Non-pigmented ciliary epithelial cell (primary cell): ENCODE data around the gene IFNAR2.
A peak's percentile ranks its signal among the peaks of the same experiment; 100 is the strongest.
"Not testable (repeated sequence)": the region's sequence is repeated elsewhere in the genome, so short reads cannot be mapped to it uniquely, and the experiment has no call there.

ENCODE experiments used
- DNase-seq: peaks from one replicate; pipeline ENCODE4 v3.0.0-alpha.2; 2010; ENCODE audit warnings: low read depth

IFNAR2 gene

DNA sequence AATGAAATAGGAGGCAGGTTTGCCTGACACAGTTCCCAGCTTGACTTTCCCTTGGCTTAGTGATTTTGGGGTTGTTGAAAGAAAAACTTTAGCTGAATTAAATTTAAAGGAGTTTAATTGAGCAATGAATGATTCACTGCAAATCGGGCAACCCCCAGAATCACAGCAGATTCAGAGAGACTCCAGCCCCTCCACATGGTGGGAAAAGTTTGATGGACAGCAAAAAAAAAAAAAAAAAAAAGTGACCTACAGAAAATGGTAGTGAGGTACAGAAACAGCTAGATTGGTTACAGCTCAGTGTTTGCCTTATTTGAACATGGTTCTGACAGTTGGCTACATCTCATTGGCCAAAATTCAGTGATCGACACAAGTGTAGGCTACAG, 12.6 kb upstream of the IFNAR2 start:
- DNase-seq: no peak

DNA sequence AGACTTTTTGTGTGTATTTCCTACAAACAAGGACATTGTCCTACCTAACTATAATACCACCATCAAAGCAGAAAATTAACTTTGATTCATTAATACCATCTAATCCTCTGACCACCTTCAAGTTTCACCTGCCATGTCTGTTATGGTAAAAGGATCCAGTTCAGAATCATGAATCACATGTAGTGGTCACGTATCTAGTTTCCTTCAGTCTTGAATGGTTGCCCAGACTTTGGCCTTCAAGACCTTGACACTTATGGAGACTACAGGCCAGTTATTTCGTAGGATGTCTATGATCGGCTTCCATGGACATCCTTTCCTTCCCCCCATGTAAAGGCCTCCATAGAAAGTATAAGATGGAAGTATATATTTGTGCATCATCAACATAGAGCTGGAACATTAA, 10.4 kb upstream of the IFNAR2 start:
- no peak for DNase-seq

DNA sequence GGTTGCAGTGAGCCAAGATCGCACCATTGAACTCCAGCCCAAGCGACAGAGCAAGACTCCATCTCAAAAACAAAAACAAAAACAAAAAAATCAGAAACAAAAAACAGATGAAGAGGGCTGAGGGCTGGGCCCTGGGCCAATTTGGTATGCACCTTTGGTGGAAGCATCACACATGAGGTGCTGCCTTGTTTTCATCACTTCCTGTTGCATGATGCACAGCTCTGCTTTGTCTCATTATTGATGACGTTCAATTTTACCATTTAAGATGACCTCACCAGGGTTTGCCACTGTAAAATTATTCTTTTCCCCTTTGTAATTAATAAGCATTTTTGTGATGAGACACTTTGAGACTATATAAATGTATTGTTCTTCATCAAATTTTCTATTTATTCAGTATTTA, 9.8 kb upstream of the IFNAR2 start:
- DNase-seq: no peak

DNA sequence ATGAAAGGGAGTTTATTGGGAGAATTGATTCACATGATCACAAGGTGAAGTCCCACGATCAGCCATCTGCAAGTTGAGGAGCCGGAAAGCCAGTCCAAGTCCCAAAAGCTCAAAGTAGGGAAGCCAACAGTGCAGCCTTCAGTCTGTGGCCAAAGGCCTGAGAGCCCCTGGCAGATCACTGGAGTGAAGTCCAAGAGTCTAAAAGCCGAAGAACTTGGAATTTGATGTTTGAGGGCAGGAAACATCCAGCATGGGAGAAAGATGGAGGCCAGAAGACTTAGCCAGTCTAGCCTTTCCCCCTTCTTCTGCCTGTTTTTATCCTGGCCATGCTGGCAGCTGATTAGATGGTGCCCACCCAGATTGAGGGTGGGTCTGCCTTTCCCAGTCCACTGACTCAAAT, 4.4 kb upstream of the IFNAR2 start:
- DNase-seq: not testable (repeated sequence)

DNA sequence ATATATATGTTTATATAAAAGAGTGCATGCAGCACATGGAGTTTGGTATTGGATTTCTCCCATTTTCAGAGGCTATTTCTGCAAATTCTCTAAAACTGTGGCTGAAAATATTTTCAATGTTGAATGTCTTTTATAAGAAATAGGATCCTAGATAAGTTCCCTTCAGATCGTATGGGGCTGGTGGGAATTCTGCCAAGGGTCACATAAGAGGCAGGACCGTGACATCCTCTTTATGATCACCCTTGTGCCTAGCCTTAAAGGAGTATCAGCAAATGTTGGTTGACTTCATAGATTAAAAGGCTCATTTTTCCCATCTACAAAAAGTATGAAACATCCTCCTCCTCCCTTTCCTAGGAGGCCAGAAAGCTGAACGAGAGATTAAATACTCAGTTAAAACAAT, 1.3 kb upstream of the IFNAR2 start:
- no peak for DNase-seq

DNA sequence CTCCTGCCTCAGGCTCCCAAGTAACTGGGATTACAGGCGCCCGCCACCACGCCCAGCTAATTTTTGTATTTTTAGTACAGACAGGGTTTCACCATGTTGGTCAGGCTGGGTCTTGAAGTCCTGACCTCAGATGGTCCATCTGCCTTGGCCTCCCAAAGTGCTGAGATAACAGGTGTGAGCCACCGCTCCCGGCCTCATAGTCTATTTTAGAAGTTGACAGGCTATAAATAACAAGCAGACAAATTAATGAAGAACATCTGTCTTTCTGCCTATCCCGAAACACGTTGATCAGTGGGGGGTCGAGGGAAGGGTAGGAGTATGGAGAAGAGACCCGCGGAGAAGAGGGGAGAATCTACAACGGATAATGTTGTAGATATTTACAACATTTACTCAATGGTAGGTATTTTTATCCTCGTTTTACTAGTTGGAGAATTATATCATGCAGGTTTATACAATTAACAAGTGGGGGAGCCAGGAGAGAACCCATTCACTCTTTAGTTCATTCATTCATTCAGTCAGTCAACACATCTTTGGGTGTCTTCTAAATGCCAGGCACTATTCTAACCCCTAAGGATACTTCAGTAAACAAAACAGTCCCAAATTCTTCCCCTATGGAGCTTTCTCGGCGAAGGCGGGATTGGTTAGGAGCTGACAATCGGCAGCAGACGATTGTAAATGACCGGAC, 497 bp upstream of the IFNAR2 start:
- no peak for DNase-seq

DNA sequence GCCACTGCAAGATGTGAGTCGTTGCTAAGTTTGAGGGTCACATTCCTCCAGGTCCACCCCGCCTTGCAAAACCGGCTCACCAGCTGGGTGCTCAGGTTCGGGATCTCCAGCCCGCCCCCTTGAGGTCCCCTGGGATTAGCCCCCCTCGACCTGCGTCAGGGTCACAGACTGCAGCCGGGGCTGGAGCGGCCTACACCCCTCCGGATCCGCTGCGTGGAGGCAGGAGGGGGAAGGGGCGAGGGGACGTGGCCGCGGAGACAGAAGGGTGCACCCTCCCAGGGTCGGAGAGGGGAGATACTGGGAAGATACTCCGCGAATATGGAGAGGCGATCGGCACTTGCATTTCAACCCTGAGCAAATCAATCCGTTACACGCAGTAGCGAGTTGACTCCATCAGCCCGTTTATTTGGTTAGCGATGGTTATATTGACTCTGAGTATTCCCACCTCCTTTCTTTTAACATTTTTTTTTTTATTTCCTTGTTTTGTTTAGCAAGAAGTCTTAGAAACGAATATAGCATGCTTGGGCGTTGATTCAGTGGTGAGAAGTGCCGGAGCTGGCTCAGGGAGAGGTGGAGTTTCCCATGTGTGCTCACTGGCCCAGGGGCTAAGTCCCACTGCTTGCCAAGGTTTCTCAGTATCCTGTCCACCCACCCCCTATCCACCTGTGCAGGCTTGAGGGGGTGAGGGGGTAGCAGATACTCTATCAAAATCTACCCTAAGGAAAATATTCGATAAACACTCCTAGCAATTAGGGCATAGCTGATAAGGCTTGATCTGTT, 997 bp downstream of the IFNAR2 start:
- DNase-seq: peak; percentile 52

DNA sequence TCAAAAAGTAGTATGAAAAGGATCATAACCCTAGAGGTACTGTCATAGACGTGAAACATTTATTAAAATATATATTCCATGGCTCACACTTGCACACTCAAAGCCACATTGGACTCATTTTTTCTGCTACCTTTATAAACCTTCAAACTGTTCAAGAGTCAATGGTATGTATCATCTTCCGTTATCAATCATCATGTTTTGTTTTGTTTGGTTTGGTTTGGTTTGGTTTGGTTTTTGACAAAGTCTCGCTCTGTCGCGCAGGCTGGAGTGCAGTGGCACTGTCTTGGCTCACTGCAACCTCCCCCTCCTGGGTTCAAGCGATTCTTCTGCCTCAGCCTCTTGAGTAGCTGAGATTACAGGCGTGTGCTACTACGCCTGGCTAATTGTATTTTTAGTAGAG, 1.8 kb downstream of the IFNAR2 start:
- DNase-seq: no peak

DNA sequence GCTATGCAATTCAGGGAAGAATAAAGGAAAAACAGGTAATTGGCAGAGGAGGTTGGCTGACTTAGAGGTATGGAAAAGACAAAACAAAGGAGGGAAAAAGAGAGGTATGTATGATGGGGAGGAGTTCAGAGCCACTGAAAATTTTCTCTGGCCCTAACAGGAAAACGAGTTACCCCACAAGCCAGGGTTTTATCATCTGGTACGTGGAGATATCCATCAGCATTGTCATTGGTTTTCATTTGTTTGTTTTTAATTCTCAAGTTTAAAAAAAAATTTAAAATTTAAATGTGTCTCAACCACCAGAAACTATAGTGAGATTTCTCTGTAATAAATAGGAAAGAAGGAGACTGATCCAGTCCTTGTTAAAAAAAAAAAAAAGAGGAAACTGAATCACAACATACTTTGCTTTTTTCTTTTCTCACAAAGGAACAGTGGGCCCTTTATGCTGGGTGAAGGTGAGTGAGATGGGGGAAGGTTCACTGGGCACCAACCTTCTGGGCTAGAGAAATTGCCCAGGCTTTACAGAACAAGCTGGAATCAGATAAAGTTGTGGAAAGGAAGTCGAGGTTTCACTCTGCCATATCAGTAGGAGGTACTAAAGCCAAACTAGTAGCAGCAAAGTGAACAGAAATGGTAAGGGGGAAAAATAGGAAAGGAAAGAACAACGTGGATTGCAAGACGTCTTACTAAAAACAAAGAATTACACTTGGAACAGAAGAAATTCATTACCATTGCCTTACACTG, 2.7 kb downstream of the IFNAR2 start:
- DNase-seq: no peak

DNA sequence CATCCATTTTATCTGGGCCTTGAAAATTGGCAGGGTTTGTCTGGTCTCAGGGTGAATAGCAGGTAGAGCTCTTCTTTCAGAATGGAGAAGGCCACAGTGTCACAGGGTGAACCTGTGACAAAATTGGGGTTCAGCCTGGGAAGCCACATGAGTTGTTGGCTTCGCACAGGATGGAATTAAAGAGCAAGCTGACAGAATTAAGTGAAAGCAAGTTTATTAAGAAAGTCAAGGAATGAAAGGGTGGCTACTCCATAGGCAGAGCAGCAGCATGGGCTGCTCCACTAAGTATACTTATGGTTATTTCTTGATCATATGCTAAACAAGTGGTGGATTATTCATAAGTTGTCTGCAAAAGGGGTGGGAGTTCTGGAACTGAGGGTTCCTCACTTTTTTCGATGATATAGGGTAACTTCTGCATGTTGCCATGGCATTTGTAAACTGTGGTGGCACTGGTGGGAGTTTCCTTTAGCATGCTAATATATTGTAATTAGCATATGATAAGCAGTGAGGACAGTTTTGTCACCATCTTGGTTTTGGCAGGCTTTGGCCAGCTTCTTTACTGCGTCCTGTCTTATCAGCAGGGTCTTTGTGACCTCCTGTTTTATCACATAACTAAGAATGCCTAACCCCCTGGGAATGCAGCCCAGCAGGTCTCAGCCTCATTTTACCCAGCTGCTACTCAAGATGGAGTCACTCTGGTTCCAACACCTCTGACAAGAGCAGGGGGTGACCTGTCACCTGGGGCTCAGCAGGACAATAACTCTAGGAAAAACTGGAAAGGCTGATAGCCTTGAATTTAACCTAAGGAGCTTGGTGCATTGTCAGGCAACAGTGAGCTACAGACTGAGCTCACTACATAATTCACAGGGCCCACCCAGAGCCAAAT, 5.1 kb downstream of the IFNAR2 start:
- DNase-seq: no peak

DNA sequence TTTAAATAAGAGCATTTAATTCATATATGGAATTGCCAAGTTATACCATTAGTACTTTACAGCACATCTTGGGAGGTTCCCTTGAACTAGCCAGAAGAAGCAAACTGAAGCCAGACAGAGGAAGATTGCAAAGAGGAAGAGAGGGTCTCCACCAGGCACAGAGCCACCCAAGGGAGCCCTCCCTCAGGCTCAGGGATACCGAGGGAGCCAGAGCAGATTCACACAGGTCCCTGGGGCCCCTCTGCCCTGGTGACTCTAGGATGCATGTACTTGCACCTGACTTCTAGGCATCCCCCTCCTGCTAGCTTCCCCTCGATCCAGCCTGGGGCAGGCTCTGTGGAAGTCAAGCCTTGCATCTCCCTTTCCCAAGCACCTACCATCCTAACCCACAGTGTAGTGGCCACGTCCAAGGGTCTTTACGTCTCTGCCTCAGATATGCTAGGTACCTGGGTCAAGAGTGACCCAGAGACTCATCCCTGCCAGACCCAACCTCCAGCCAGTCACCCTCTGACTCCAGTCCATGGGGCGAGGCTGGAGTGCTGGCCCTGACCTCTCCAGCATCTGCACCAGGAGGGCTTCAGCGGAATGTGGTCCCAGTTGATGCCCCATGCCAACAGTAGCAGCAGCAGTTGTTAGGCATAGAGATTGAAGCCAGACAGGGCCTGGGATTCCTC, 6.4 kb downstream of the IFNAR2 start:
- DNase-seq: no peak

DNA sequence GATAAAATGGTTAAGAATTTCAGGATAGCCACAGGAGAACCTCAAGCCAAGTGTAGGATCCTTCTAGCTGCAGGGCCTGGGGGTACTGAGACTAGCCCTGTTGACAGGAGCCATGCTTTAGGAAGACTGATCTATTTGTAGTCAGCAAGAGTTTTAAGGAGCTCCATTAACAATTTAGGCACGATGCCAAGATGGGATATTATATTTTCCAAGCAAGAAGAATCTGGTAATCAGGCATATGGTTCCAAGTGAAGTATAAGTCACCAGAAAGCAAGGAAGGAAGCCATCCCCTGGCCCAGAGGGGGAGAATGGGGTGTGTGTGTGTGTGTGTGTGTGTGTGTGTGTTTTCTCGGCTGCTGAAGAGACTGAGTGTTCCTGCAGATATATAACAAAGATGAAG, 7.0 kb downstream of the IFNAR2 start:
- DNase-seq: no peak

DNA sequence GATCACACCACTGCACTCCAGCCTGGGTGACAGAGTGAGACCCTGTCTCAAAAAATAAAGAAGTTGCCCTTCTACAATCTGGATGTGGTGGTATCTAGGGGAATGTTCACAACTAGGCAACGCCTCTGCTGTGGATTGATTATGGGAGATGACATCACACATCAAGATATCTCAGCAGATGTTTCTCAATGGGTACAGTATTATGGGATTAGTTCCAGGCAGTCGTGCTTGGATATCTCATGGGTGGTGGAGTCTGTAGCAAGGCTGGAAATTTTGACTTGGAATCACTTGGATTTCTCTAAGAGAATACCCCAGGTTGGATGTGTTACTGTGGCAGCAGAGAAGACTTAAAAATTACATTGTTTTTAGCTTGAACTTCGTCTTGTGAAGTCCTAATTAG, 7.7 kb downstream of the IFNAR2 start:
- DNase-seq: no peak

DNA sequence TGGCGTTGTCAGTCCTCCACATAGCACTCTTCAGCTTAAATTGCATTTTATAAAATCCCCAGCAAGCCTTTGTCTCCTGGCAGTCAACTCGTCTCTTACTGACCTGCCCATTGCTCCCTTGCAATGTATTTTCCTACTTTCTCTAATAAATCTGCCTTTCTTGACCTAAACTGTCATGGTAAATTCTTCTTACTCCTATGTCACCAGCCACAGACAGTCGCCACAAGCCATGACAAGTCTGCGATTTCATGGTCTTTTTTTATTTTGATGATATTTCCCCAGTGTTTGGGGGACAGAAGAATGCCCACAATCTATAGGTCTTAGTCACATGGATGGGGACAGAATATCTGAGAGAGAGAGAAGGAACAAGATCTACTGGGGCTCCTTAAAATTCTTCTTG, 8.4 kb downstream of the IFNAR2 start:
- DNase-seq: no peak

DNA sequence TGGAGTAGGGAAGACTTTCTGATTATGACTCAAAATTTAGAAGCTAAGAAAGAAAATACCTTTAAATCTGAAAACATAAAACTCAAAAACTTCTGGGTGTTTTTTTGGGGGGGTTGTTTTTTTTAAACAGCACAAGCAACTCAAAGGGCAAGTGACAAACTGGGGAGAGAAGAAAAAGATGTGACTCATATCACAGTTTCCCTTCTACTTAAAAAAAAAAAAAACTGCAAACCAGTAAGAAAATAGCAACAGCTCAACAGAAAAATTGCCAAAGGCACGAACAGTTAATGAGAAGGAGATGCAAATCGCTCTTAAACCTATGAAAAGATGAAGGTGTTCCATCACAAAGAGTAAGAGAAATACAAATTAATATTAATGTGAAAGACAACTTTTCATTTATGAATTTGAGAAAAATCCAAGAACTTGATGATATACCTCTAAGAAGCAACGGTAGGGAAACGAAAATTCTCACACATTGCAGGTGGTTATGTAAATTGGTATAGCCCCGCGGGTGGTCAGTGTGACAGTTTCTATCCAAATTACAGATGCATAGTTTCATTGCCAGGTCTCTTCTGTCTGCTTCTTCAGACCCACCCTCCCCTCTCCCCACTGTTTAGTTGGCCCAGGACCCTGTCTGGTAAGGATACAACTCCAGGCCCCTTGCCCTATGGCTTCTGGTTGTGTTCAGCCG, 9.0 kb downstream of the IFNAR2 start:
- DNase-seq: no peak

DNA sequence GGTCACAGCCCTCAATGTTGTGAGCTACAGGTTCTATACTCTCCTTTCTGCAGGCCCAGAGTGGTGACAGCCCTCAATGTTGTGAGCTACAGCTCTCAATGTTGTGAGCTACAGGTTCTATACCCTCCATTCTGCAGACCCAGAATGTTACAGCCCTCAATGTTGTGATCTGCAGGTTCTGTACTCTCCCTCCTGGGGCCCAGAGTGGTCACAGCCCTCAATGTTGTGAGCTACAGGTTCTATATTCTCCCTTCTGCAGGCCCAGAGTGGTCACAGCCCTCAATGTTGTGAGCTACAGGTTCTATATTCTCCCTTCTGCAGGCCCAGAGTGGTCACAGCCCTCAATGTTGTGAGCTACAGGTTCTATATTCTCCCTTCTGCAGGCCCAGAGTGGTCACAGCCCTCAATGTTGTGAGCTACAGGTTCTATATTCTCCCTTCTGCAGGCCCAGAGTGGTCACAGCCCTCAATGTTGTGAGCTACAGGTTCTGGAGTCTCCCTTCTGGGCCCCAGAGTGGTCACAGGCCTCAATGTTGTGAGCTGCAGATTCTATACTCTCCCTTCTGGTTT, 9.9 kb downstream of the IFNAR2 start:
- not testable (repeated sequence) for DNase-seq

DNA sequence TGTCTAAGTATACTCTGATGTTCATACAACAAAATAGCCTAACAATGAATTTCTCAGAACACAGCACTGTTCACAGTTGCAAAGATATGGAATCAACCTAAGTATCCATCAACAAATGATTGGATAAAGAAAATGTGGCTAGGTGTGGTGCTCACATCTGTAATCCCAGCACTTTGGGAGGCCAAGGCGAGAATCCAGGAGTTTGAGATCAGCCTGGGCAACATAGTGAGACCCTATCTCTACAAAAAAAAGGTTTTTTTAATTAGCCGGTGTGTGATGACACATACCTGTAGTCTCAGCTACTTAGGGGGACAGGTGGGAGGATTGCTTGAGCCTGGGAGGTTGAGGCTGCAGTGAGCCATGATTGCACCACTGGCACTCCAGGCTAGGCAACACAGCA, 10.7 kb downstream of the IFNAR2 start:
- DNase-seq: no peak

DNA sequence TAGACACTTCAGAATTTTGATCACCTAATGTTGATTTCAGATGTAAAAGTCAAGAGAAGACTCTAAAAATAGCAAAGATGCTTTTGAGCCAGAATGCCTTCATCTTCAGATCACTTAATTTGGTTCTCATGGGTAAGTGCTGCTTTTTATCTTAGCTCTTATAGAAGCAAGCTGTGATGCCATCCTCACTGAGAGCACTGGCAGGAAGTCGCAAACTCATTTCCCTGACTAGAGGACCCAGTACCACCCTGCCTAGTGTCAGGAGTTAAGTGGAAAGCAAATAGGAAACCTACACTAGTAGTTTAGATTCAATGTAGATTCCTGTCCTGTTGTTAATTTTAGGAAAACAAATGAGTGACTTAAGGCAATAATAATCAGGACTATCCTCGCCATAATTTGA, 12.1 kb downstream of the IFNAR2 start:
- DNase-seq: no peak

DNA sequence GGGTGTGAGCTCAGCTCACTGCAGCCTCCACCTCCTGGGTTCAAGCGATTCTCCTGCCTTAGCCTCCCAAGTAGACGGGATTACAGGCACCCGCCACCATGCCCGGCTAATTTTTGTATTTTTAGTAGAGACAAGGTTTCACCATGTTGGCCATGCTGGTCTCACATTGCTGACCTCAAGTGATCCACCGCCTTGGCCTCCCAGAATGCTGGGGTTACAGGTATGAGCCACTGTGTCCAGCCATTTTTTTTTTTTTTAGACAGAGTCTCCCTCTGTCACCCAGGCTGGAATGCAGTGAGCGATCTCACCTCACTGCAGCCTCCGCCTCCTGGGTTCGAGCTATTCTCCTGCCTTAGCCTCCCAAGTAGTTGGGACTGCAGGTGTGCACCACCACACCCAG, 13.1 kb downstream of the IFNAR2 start:
- not testable (repeated sequence) for DNase-seq

DNA sequence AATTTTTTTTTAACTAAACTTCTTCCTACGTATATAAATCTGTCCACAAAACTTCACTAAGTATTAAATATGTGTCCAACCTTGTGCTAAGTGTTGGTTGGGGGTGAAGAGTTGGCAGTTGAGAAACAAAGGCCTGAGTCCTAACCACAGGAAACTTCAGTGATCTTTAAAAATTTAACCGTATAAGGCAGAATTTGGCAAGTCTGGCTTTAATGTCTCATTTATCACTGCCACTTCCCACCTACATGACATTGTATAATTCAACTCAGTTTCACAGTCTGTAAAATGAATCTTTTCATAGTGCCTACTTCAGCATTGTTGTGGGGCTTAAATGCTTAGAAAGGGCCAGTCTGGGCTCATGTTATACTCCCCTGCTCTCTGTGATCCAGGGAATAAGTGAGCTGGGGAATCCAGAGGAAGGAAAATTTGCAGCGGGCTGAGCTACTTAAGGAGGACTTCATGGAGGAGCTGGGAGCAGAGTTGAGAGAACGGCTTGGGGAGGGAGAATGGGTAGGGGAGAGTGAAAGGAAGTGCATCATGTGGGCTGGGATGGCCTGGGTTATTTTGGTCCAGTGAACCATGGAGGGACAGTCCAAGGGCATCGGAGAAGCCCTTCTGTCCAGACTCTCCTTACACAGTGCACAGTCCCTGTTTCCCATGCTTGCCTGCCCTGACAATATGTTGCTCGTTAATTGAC, 14.5 kb downstream of the IFNAR2 start:
- no peak for DNase-seq
